ENCODE results near the gene GRIFIN.

DNA sequence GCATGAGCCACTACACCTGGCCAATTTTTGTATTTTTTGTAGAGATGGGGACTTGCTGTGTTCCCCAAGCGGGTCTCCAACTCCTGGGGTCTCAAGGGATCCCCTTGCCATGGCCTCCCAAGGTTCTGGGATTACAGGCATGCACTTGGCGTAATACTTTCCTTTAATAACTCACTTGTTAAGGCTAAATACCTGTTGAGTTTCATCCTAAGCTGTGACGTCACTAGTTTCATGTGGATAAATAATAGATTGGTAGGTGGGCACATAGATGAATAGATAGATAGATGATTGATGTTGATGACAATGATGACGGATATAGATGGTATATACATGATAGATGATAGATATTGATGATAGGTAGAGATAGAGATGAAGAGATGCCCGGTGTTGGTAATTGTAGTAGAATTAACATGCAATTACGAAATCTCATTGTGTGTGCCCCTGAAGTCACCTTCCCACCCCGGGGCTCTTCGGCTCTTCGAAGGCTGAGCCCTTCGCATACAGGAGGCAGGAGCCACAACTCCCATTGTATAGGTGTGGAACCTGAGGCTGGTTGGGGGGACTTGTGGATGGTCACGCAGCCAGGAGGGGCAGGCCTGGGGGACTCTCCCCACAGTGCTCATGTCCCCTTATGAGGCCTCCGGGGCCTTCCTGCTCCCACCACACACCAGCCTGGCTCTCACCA lies 2.6 kb downstream of the GRIFIN start:
- TF ChIP-seq U2AF1 (optimal IDR thresholded peaks at IDR 0.05; ENCODE audit: low read depth, low read length) = no peak
- no peak for TF ChIP-seq SMAD1 (IDR thresholded peaks at IDR 0.05; ENCODE audit: low read depth, low read length, partially characterized antibody)
- no peak for TF ChIP-seq ERF (CRISPR knock-in tag; IDR thresholded peaks at IDR 0.05)
- TF ChIP-seq SPI1 (IDR thresholded peaks at IDR 0.05; ENCODE audit: borderline replicate concordance, low read depth, low read length) = no peak
- no peak for TF ChIP-seq NCOA6 (IDR thresholded peaks at IDR 0.05)
- TF ChIP-seq TCF7L2 (IDR thresholded peaks at IDR 0.05; ENCODE audit: low read depth, low read length) = no peak
- no peak for TF ChIP-seq MTA2 (IDR thresholded peaks at IDR 0.05; ENCODE audit: low read depth)
- no peak for TF ChIP-seq XRCC5 (IDR thresholded peaks at IDR 0.05; ENCODE audit: low read depth, low read length)
- no peak for TF ChIP-seq POLR2A (conservative IDR thresholded peaks at IDR 0.05)
- no peak for TF ChIP-seq TEAD4 (IDR thresholded peaks at IDR 0.05; ENCODE audit: low read length)
- no peak for TF ChIP-seq TEAD4 (CRISPR knock-in tag; IDR thresholded peaks at IDR 0.05; ENCODE audit: borderline replicate concordance)
- TF ChIP-seq, protein P1, sequence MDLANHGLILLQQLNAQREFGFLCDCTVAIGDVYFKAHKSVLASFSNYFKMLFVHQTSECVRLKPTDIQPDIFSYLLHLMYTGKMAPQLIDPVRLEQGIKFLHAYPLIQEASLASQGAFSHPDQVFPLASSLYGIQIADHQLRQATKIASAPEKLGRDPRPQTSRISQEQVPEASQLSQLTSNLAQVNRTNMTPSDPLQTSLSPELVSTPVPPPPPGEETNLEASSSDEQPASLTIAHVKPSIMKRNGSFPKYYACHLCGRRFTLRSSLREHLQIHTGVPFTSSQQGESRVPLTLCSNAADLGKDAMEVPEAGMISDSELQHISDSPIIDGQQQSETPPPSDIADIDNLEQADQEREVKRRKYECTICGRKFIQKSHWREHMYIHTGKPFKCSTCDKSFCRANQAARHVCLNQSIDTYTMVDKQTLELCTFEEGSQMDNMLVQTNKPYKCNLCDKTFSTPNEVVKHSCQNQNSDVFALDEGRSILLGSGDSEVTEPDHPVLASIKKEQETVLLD (IDR thresholded peaks at IDR 0.05) = no peak
- TF ChIP-seq, protein P2, sequence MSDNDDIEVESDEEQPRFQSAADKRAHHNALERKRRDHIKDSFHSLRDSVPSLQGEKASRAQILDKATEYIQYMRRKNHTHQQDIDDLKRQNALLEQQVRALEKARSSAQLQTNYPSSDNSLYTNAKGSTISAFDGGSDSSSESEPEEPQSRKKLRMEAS (CRISPR knock-in tag; IDR thresholded peaks at IDR 0.05) = no peak
- no peak for TF ChIP-seq ZNF274 (IDR thresholded peaks at IDR 0.05; ENCODE audit: borderline replicate concordance, low read depth, low read length)
- no peak for TF ChIP-seq EP300 (IDR thresholded peaks at IDR 0.05; ENCODE audit: low read length)
